ENCODE results near the gene HDAC4. TPM values are rescaled to one million over a fixed set of nuclear protein-coding genes. Genes with fewer than 3 reads are reported as not detected.
"Not testable (repeated sequence)": the region's sequence is repeated elsewhere in the genome, so short reads cannot be mapped to it uniquely, and the experiment has no call there.

The HDAC4 gene
- polyA plus RNA-seq, 4 donors, result 12.0 to 14.1 (median 12.6) TPM

DNA sequence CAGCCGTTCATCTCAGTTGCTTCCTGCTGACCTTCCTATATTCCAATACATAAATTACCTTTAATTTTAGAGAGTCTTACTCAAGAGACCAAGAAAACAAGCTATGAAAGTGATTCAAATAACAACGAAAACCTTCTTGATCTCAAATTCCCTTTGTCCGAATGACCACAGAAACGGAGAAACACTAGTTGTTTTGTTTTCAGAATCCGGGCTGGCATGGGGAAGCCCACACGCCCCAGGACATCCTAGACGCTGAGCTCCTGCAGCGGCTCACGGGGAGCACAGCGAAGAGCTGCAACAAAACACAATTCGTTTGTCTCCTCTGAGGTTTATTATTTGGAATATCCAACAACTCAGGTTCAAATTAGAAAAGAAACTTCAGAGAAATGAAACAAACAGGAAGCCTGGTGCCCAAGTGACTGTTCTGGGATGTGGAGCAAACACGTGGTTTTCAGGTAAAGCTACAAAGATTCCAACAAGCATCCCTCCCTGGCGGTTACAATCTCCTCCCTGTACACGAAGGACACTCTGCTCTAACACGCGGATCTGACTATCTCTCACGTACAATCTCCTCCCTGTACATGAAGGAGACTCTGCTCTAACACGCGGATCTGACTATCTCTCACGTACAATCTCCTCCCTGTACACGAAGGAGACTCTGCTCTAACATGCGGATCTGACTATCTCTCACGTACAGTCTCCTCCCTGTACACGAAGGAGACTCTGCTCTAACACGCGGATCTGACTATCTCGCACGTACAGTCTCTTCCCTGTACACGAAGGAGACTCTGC is 315.4 kb downstream of the HDAC4 start:
- no peak for DNase-seq (ENCODE audit: low read depth in 4 of 4, low spot score in 3 of 4)

DNA sequence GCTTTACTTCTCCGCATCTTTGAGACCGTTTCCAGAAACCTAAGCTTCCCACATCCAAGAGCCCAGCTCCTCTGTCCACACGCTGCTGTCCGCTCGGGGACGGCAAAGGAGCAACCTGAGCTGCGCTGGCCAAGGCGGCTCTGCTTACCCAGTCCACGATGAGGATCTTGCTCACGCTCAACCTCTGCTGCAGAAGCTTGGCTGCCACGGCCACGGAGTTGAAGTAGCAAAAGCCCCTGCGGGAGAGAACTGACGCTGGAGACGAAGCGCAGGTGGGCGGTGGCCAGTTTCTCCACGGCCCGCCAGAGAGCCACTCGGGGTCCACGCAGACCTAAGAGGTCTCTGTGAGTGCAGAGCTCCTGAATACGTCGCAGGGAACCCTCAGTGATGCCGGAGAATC is 316.8 kb downstream of the HDAC4 start:
- no peak for DNase-seq (ENCODE audit: low read depth in 4 of 4, low spot score in 3 of 4)

DNA sequence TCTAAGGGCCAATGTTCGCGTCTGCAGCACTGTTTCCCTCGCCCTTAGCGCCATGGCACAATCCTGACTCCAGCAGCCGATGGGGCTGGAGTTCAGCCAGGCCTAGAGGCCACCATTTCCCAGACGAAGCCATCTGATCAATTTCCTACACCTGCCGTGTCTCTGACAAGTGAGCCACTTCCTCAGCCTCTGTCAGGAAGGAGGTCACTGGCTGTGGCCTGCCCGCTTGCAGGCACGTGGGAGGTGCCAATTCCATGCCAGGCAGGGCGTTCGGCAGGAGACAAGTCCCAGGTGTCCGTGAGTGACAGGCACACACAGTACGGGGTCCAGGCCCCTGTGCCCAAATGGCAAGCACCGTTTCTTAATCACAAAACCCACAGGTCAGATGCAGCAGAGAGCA is 318.4 kb downstream of the HDAC4 start:
- no peak for DNase-seq (ENCODE audit: low read depth in 4 of 4, low spot score in 3 of 4)

DNA sequence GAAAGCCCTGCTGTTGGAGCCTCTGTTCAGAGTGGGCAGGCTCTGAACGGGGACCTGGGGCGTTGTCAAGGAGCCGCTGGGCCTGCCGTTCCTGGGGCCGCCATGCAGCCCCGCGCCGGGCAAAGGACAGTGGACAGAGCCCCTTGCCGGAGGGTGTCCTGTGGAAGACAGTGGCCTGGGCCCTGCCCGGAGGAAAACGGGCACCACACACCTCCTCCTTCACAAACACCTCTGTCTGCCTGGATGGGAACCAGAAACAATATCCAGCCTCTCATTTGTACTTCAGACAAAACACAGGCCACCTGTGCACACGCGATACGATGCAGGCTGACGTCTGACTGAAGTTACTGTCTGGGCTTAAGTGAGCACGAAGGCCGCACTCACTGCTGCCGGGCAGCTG is 319.2 kb downstream of the HDAC4 start:
- DNase-seq (ENCODE audit: low read depth in 4 of 4, low spot score in 3 of 4), result no peak

DNA sequence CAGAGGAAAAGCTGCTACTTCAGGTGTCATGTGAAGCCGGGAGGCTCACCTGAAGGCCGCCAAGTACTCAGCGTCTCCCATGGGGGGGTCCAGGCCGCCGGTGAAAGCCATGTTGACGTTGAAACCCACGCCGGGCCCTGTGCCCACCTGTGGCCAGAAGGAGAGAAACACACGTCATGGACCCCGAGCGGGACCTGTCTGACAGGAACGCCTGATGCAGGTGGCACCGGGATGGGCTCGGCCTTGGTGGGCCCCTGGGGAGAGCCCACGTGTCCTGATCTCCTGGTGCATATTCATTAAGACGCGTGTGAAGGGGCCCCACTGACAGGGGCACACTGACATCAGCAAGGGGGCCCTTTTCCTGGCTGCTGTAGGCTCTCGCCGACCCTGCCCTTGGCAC is 319.8 kb downstream of the HDAC4 start:
- DNase-seq (ENCODE audit: low read depth in 4 of 4, low spot score in 3 of 4), result no peak

DNA sequence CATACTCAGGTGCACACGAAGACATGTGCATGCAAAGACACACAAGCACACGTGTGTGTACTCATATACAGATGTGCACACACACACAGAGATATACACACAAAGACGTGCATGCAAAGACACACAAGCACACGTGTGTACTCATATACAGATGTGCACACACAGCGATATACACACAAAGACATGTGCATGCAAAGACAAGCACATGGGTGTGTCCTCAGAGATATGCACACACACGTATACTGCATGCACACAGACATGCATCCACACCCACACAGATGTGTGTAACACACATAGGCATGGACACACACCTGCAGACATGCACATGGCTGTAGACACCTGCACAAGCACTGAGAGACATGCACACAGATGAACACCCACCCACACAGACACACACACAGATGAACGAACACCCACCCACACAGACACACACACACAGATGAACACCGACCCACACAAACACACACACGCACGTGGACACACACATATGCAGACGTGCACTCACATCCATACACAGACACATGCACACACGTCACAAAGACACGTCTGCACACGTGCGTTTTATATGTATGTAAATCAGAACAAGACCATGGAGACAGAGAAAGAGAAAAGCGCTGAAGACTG is 321.0 kb downstream of the HDAC4 start:
- DNase-seq (ENCODE audit: low read depth in 4 of 4, low spot score in 3 of 4), result no peak

DNA sequence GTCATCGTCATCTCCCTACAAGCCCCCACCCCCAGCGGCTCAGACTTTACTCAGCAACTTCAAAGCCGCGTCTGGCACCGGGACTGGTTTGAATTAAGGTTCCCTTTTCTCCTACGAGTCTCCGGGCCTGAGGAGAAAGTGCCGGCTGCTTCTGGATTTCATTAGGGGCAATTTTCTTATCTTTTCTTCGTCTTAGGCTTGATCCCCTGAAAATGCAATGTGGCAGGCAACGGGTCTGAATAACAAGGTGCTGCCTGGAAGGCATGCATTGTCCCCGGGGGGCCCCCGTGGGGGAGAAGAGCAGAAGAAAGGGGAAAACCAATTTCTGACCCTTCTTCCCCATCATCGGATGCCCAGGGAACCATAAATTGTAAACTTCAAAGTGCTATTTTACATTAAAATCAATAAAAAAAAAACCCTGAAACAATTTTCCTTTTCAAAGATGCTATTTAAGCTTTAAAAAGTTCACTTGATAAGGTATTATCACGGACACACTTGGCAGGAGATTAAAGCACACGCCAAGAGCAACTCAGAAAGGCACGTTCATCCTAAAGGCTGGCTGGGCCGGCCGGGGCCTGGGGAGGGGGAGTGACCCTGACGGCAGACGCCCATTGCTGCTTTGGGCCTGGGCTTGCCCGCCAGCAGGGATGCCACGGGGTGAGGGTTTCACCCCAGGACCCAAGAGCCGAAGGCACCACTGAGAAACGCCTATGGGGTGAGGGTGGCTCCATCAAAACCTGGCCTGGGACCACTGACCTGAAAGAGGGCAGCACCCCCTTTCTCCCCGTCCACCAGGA is 322.5 kb downstream of the HDAC4 start:
- no peak for DNase-seq (ENCODE audit: low read depth in 4 of 4, low spot score in 3 of 4)

DNA sequence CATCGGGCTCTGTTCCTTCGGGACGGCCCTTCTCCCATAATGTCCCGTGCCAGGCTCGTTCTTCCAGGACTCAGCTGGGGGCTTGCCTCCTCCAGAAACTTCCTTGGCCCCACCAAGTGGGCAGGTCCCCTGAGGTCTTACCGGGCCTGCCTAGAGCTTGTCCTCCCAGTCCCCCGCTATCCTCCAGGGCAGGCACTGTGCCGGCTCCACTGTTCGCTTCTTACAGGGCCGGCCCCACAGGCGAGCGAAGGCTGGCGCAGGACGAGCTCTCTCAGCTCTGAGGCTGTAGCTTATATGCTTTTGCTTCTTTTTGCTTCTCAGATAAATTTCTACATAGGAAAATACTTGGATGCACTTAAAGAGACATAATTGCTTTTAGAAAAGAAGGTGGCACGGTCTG is 323.6 kb downstream of the HDAC4 start:
- no peak for DNase-seq (ENCODE audit: low read depth in 4 of 4, low spot score in 3 of 4)

DNA sequence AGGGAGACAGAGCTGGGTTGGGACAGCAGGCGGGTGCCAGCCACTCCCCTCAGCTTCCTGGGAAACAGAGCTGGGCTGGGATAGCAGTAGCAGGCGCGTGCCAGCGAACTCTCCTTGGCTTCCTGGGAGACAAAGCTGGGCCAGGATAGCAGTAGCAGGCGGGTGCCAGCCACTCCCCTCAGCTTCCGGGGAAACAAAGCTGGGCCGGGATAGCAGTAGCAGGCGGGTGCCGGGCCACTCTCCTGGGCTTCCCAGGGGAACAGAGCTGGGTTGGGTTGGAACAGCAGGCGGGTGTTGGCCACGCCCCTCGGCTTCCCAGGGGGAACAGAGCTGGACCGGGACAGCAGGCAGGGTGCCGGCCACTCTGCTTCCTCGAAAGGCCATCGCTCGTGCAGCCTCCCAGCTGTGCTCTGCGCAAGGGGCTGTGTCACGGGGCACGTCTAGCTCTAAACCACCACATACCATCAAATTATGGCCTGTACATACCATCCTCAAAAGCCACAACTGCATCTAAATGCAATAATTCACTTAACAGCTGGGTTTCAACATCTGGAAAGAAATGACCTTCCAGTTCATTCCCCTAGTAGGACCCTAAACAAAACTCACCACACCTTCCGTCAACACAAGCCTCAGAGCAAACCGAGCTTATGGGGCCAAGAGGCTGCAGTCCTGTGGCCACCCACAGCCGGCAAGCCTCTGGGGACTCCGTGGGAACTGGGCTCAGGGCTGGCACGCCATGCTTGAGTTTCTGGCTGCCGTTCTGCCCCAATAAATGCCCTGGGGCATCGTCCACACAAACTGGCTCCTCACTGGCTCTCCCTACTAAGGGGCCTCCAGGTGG is 324.7 kb downstream of the HDAC4 start:
- no peak for DNase-seq (ENCODE audit: low read depth in 4 of 4, low spot score in 3 of 4)

DNA sequence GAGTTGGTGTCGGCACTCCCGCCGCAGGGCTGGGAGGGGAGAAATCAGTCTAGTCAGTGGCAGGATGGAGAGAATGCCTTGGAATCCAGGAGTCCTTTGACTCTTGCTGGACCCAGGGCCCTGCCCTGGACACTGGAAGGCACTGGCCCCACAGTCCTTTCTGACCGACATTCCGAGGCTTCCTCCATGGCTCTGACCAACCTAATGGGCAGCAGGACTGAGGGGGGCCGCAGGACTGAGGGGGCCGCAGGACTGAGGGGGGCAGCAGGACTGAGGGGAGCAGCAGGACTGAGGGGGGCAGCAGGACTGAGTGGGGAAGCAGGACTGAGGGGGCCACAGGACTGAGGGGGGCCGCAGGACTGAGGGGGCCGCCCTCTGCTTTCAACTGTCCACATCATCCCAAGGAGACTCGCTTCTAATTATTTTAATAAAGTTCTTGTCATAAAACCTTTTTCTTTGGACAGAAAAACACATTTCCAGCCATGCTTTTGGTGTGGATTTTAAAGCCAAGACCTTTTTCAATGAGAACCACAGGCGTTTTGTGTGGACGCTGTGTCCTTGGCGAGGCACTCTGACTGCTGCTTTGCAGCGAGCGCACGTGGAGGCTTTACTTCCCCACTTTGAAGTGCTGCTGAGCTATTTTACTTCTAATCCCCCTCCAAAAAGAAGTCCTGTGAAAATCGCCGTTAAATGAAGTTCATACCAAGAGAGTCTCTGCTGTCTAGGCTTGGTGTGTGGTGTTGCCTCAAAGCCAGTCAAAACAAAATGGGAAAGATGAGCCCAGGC is 326.9 kb downstream of the HDAC4 start:
- no peak for DNase-seq (ENCODE audit: low read depth in 4 of 4, low spot score in 3 of 4)

DNA sequence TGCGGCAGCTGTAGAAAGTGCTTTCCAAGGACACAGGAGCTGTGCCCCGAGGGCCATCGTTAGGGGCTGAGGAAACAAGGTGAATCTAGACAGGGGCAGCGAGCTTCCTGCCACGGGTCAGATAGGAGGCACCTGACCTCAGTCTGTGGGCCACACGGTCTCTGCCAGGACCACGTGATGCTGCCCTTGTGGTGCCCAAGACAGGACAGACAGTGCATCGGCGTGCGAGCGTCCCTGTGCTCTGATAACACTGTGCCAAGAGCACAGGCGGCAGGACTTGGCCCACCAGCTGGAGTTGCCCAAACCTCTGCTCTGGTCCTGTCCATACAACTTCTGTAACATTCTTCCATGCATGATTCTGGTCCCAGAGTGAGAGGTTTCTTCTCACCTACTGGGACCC is 327.6 kb downstream of the HDAC4 start:
- DNase-seq (ENCODE audit: low read depth in 4 of 4, low spot score in 3 of 4), result no peak

DNA sequence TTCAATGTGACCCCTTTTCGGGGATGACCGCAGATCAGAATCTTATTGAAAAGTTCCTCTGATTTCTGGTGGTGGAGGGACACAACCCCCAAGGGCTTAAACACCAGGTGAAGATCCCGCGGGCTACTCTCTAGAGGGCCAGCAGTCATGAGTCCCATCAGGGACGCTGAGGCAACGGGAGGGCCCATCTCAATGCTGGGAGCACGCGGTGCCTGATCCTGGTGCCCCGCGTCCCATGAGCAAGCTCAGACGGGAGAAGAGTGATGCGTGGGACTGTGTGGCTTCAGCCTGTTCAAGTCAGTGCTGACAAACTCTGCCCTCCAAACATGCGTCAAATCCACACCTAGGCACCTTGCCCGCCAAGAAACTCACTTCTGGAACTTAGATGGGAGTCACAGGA is 328.0 kb downstream of the HDAC4 start:
- no peak for DNase-seq (ENCODE audit: low read depth in 4 of 4, low spot score in 3 of 4)

DNA sequence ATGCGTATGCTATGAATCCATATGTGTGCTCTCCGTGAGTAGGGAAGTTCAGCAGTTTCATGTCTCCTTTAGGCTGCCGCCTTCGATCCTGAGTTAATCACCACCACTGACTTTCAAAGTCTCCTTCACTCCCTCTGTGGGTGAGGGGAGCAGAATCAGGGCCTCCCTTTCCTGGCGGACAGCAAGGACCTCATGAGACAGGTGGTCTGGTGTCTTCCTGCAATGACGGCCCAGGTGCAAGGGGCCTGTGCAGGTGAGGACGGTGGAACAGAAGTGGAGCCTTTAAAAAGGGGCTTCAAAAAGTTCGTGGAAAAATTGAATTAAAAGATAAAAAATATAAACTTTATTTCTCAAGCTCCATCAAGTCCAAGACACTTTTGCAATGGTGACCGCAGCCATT is 330.4 kb downstream of the HDAC4 start:
- DNase-seq (ENCODE audit: low read depth in 4 of 4, low spot score in 3 of 4), result no peak

DNA sequence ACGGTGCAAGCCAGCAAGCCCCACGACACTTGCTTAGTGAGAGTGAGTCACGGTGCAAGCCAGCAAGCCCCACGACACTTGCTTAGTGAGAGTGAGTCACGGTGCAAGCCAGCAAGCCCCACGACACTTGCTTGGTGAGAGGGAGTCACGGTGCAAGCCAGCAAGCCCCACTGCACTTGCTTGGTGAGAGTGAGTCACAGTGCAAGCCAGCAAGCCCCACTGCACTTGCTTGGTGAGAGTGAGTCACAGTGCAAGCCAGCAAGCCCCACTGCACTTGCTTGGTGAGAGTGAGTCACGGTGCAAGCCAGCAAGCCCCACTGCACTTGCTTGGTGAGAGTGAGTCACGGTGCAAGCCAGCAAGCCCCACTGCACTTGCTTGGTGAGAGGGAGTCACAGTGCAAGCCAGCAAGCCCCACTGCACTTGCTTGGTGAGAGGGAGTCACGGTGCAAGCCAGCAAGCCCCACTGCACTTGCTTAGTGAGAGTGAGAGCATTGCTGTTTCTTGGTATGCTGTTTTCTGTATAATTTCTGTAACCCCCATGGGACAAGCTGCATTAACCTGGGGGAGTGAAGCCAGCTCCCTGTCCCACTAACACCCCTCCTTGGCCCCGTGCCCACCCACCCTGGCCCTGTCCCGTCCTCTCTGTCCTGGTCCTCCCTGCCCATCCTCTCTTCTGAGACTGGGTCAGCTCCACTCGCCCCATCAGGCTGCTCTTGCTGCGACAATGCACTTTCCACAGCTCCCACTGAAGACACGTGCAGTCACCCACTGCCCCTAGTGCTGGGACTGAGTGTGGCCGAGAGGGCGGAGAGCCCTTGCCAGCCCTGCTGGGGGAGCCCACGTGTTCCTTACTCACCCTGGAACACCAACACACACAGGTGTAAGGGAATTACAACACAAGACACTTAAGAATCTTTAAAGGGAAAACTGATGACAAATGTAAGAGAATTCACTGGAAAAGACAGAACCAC is 331.2 kb downstream of the HDAC4 start:
- DNase-seq (ENCODE audit: low read depth in 4 of 4, low spot score in 3 of 4), result not testable (repeated sequence)

DNA sequence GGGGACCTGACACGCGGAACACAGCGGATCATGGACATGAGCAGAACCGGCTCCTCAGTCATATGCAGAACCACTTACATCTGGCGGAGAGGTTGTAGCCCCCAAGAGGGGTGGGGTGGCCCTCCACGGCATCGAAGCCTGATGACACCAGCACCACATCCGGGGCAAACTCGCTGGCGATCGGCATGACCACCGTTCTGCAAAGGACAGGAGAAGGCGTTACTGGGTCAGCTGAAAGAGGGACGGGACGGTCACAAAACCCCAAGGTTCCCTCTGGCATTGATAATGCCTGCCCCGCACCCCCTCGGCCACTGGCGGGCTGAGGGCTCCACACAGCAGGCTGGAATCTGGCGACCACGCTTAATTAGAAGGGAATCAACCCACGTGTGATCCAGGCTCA is 332.4 kb downstream of the HDAC4 start:
- DNase-seq (ENCODE audit: low read depth in 4 of 4, low spot score in 3 of 4), result no peak

DNA sequence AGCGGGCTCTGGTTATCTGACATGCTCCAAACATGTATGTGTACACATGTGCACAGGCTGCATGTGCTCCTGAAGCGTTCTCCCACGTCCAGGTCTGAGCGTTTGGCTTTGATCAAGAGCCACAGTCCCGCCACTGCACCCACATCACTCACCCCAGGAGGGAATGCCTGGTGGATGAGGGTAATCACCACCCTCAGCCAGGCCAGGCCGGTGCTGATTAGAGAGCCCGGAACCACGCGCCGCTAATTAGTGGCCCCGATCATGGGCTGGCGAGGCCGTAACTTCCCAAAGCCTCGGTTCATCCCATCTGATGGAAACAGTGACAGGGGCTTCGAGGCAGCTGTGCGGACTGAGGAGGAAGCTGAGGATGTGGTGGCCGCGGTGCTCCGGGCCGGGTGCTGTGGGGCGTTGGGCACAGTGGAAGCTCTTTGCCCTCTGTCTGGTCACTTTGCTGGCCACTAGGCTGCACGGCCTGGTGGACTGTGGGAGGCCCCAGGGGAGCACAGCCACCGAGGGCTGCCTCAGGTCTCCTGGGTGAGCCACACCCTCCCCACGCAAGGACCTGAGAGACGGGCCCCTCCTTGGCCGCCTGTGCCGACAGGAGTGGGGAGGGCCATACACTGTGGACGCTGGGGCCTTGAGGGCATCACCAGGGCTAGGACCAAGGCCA is 333.5 kb downstream of the HDAC4 start:
- no peak for DNase-seq (ENCODE audit: low read depth in 4 of 4, low spot score in 3 of 4)

DNA sequence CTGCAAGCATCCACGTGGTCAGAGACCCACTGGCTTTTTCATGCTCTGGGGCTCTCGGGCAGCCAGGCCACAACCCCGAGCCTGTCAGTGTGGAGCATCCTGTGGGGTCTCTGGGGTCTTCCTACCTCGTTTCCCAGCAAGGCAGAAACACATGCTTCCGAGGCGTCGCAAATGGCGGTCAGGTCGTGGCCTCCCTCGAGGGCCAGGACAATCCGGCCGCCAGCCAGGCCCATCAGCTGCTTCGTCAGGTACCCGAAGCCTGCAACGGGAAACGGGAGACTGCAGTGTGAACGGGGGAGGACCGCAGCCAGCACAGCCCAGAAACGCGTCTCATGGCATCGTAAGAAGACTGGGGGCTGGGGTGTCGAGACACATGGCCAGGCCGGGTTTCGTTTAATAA is 334.2 kb downstream of the HDAC4 start:
- no peak for DNase-seq (ENCODE audit: low read depth in 4 of 4, low spot score in 3 of 4)

DNA sequence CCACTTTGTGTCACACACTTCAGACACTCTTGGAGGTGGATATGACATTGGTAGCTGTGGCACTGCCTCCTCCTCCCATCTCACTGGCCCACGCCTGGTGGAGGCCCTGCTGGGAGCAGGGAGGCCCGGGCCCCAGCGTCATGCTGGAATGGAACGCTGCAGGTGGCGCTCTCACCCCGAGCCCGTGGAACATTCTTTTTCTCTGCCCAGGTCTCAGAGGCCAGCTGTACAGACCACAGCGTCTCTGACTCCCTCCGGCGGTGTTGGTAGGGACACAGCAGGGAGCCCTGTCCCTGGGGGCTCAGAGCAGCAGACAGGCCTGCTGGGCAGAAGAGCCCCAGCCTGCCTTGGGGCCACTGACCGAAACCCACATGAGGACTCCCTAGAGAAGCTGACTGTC is 334.9 kb downstream of the HDAC4 start:
- DNase-seq (ENCODE audit: low read depth in 4 of 4, low spot score in 3 of 4), result no peak
